Pons (tissue), 1 donor: ENCODE results near the gene ARL3.
A peak's percentile ranks its signal among the peaks of the same experiment; 100 is the strongest.
"Not testable (repeated sequence)": the region's sequence is repeated elsewhere in the genome, so short reads cannot be mapped to it uniquely, and the experiment has no call there.

Experiments
- DNase-seq: peaks from one replicate; pipeline ENCODE4 v3.0.0-alpha.2; 2016; ENCODE audit warnings: low spot score

Gene ARL3

GRCh38 chr10:102735065-102735562 is 20.9 kb upstream of the ARL3 start:
- DNase-seq: no peak

GRCh38 chr10:102732661-102733060 is 18.5 kb upstream of the ARL3 start:
- no peak for DNase-seq

- no peak for DNase-seq
These were observed 17.1 kb upstream of the ARL3 start for GRCh38 chr10:102731222-102731800.

GRCh38 chr10:102729029-102730026 is 15.1 kb upstream of the ARL3 start:
- DNase-seq: peak; percentile 79

GRCh38 chr10:102727037-102727818 is 13.0 kb upstream of the ARL3 start:
- DNase-seq: peak; percentile 53

GRCh38 chr10:102726274-102726673 is 12.1 kb upstream of the ARL3 start:
- no peak for DNase-seq

GRCh38 chr10:102723989-102724388 is 9.8 kb upstream of the ARL3 start:
- DNase-seq: no peak

GRCh38 chr10:102721954-102722353 is 7.8 kb upstream of the ARL3 start:
- DNase-seq: no peak

GRCh38 chr10:102720775-102721301 is 6.6 kb upstream of the ARL3 start:
- no peak for DNase-seq

GRCh38 chr10:102720337-102720736 is 6.1 kb upstream of the ARL3 start:
- no peak for DNase-seq

- no peak for DNase-seq
These were observed 4.0 kb upstream of the ARL3 start for GRCh38 chr10:102718220-102718619.

GRCh38 chr10:102716900-102717565 is 2.8 kb upstream of the ARL3 start:
- DNase-seq: not testable (repeated sequence)

- no peak for DNase-seq
These were observed 1.7 kb upstream of the ARL3 start for GRCh38 chr10:102715880-102716279.

- no peak for DNase-seq
These were observed 641 bp upstream of the ARL3 start, which contains the start of gene SFXN2 for GRCh38 chr10:102714621-102715455. SFXN2 (plus strand) TSS chr10:102714636; CDS start chr10:102726637, 12,001 bp downstream.

GRCh38 chr10:102713539-102713813 is 721 bp downstream of the ARL3 start:
- DNase-seq: peak; percentile 57

GRCh38 chr10:102712843-102713538 is 1.2 kb downstream of the ARL3 start:
- DNase-seq: peak; percentile 27

GRCh38 chr10:102712089-102712488 is 2.1 kb downstream of the ARL3 start:
- DNase-seq: no peak

- no peak for DNase-seq
These were observed 3.6 kb downstream of the ARL3 start for GRCh38 chr10:102710609-102711008.

GRCh38 chr10:102705531-102705930 is 8.7 kb downstream of the ARL3 start:
- no peak for DNase-seq

- DNase-seq: no peak
These were observed 9.3 kb downstream of the ARL3 start for GRCh38 chr10:102704915-102705314.
